OCI-LY7 (cell line): Measurements from ENCODE around the gene CCDC148.

Experiments
- EZH2phosphoT487 ChIP-seq: fragments of 200-600 bp; sonication (generic); IDR thresholded peaks from 2 replicates; pipeline ENCODE4 v1.6.1; 2018; ENCODE audit warnings: low read depth, borderline replicate concordance, mild to moderate bottlenecking, mixed run types, antibody characterized with exemption, low read length, moderate library complexity, mixed read lengths
- TF ChIP-seq, protein P1 (sequence below): fragments of 200-600 bp; sonication (generic); conservative IDR thresholded peaks from 2 replicates; pipeline ENCODE4 v1.5.1; 2014; ENCODE audit warnings: mild to moderate bottlenecking, antibody characterized with exemption, low read length, moderate library complexity, mixed read lengths

DNA sequence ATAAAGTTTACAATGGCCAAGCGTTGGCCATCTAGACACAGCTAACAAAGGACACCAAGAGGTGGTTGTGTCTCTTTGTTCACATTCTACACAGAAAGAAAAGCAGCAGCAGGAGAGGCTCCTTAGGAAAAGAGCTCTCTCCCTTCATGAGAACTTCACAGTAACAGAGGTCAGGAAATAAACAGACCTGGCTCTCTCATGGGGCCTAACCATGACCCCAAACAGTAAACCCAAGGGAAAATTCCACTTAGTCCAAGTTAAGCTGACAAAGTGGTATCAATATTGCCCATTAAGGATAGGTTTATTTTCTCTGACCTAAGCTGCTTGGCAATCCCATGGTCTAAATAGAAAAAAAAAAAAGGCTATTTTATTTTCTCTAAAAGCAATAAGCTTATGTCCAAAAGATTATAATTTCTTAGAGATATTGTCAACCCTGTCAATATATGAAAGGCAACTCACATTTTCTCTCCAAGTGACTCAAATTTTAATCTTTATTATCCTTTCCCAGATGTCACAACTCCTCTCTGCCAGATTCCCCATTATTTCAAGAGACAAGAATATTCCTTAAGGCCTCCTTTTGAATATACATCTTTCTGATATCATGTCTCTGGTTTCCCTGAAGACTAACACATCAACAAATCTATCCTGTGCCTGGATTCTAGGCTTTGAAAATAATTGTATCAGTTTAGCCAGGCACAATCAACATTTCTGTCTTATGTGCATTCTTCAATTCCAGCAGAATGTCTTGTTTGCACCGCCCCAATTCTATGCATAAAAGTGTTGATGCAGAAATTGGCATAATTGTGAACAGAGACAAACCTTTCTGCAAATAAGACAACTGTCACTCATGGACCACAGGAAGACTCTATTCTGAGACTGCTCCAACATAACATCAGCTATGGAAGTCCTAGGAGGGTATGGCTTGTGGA, 263.8 kb downstream of the CCDC148 start:
- TF ChIP-seq, protein P1, sequence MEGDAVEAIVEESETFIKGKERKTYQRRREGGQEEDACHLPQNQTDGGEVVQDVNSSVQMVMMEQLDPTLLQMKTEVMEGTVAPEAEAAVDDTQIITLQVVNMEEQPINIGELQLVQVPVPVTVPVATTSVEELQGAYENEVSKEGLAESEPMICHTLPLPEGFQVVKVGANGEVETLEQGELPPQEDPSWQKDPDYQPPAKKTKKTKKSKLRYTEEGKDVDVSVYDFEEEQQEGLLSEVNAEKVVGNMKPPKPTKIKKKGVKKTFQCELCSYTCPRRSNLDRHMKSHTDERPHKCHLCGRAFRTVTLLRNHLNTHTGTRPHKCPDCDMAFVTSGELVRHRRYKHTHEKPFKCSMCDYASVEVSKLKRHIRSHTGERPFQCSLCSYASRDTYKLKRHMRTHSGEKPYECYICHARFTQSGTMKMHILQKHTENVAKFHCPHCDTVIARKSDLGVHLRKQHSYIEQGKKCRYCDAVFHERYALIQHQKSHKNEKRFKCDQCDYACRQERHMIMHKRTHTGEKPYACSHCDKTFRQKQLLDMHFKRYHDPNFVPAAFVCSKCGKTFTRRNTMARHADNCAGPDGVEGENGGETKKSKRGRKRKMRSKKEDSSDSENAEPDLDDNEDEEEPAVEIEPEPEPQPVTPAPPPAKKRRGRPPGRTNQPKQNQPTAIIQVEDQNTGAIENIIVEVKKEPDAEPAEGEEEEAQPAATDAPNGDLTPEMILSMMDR = no peak
- no peak for TF ChIP-seq EZH2phosphoT487
